ENCODE measurements around the gene KIF1A.

DNA sequence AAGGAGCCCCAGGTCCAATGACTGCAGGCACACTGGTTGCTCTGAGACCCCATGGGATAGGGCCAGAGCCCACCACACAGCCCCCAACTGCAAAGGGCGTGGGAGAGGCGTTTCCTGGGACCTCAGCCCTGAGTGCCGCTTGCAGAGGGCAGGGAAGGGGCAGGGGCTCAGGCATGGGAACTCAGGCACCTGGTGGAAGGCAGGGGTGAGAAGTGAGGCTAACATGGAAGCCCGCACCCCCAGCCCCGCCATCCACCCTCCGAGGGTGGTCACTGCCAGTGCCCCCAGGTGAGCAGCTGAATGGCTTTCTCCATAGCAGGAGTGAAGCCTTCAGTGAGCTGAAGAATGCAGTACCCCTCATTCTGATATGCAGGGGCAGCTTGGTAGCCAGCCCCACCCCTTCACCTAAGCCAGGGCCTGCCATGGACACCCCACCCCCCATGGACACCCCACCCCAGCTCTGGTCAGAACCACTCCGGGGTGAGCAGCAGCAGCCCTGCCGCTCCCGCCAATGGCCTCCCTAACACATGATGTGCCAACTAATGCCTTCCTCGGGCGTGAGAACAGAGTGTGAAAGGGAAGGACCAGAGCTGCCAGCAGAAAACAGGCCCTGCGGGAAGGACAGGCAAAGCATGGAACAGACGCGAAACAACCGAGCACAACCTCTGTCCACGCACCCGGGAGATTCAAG is 6.6 kb downstream of the KIF1A start:
- TF ChIP-seq, protein P1, sequence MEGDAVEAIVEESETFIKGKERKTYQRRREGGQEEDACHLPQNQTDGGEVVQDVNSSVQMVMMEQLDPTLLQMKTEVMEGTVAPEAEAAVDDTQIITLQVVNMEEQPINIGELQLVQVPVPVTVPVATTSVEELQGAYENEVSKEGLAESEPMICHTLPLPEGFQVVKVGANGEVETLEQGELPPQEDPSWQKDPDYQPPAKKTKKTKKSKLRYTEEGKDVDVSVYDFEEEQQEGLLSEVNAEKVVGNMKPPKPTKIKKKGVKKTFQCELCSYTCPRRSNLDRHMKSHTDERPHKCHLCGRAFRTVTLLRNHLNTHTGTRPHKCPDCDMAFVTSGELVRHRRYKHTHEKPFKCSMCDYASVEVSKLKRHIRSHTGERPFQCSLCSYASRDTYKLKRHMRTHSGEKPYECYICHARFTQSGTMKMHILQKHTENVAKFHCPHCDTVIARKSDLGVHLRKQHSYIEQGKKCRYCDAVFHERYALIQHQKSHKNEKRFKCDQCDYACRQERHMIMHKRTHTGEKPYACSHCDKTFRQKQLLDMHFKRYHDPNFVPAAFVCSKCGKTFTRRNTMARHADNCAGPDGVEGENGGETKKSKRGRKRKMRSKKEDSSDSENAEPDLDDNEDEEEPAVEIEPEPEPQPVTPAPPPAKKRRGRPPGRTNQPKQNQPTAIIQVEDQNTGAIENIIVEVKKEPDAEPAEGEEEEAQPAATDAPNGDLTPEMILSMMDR (IDR thresholded peaks at IDR 0.05; ENCODE audit: low read length), result no peak
- no peak for TF ChIP-seq EZH2 (IDR thresholded peaks at IDR 0.05; ENCODE audit: borderline replicate concordance, low read length)

Data from OCI-LY1 (cell line).